ENCODE results near the gene IQGAP1.
"Not testable (repeated sequence)": the region's sequence is repeated elsewhere in the genome, so short reads cannot be mapped to it uniquely, and the experiment has no call there.

Gene IQGAP1

GRCh38 chr15:90387534-90388461, at the start of gene IQGAP1:
Gene IQGAP1 (plus strand): TSS chr15:90388242. CDS start chr15:90388342, 100 bp downstream.
- peak; percentile 90 to 97 (median 96) for DNase-seq (ENCODE audit: low read depth in 2 of 3, low spot score in 2 of 3)

GRCh38 chr15:90338532-90338931, 49.5 kb upstream of the IQGAP1 start:
- no peak for DNase-seq (ENCODE audit: low read depth in 2 of 3, low spot score in 2 of 3)

GRCh38 chr15:90340345-90340744, 47.7 kb upstream of the IQGAP1 start:
- DNase-seq (ENCODE audit: low read depth in 2 of 3, low spot score in 2 of 3), result no peak

GRCh38 chr15:90343302-90343790, 44.7 kb upstream of the IQGAP1 start:
- no peak for DNase-seq (ENCODE audit: low read depth in 2 of 3, low spot score in 2 of 3)

- DNase-seq (ENCODE audit: low read depth in 2 of 3, low spot score in 2 of 3), result no peak
Observed at GRCh38 chr15:90344662-90345061, 43.4 kb upstream of the IQGAP1 start.

GRCh38 chr15:90345857-90346256, 42.2 kb upstream of the IQGAP1 start:
- DNase-seq (ENCODE audit: low read depth in 2 of 3, low spot score in 2 of 3), result no peak

GRCh38 chr15:90347431-90348065, 40.5 kb upstream of the IQGAP1 start:
- not testable (repeated sequence) for DNase-seq (ENCODE audit: low read depth in 2 of 3, low spot score in 2 of 3)

- no peak for DNase-seq (ENCODE audit: low read depth in 2 of 3, low spot score in 2 of 3)
Observed at GRCh38 chr15:90348456-90348855, 39.6 kb upstream of the IQGAP1 start.

GRCh38 chr15:90349072-90349471, 39.0 kb upstream of the IQGAP1 start:
- no peak for DNase-seq (ENCODE audit: low read depth in 2 of 3, low spot score in 2 of 3)

GRCh38 chr15:90349821-90350220, 38.2 kb upstream of the IQGAP1 start:
- DNase-seq (ENCODE audit: low read depth in 2 of 3, low spot score in 2 of 3), result no peak

GRCh38 chr15:90351479-90352106, 36.4 kb upstream of the IQGAP1 start:
- no peak for DNase-seq (ENCODE audit: low read depth in 2 of 3, low spot score in 2 of 3)

- DNase-seq (ENCODE audit: low read depth in 2 of 3, low spot score in 2 of 3), result peak; percentile 66 to 80 (median 71)
Observed at GRCh38 chr15:90352107-90352893, 35.7 kb upstream of the IQGAP1 start, which contains the start of gene ZNF774. Gene ZNF774 (plus strand): TSS chr15:90352284. CDS start chr15:90354661, 2,377 bp downstream.

GRCh38 chr15:90354986-90355385, 33.1 kb upstream of the IQGAP1 start:
- DNase-seq (ENCODE audit: low read depth in 2 of 3, low spot score in 2 of 3), result no peak

GRCh38 chr15:90358124-90359033, 29.7 kb upstream of the IQGAP1 start:
- no peak for DNase-seq (ENCODE audit: low read depth in 2 of 3, low spot score in 2 of 3)

GRCh38 chr15:90360746-90361145, 27.3 kb upstream of the IQGAP1 start:
- DNase-seq (ENCODE audit: low read depth in 2 of 3, low spot score in 2 of 3), result no peak

GRCh38 chr15:90362936-90363212, 25.2 kb upstream of the IQGAP1 start:
- DNase-seq (ENCODE audit: low read depth in 2 of 3, low spot score in 2 of 3), result no peak

GRCh38 chr15:90364251-90364650, 23.8 kb upstream of the IQGAP1 start:
- DNase-seq (ENCODE audit: low read depth in 2 of 3, low spot score in 2 of 3), result no peak

GRCh38 chr15:90365414-90366055, 22.5 kb upstream of the IQGAP1 start:
- DNase-seq (ENCODE audit: low read depth in 2 of 3, low spot score in 2 of 3), result no peak

- DNase-seq (ENCODE audit: low read depth in 2 of 3, low spot score in 2 of 3), result no peak
Observed at GRCh38 chr15:90367576-90367975, 20.5 kb upstream of the IQGAP1 start.

All from activated CD8-positive, alpha-beta memory T cell treated with anti-CD3 and anti-CD28 coated beads for 48 hours (primary cell).